UCSD-AML1 (cell line): ENCODE results near the gene PRRC2A.
A peak's percentile ranks its signal among the peaks of the same experiment; 100 is the strongest.

ENCODE experiments used
- DNase-seq: peaks from one replicate; lab custom pipeline; 2025; ENCODE audit not compliant: unreplicated experiment; lab: John Stamatoyannopoulos, UW

PRRC2A gene

GRCh38 chr6:31664790-31665500 lies 44.4 kb downstream of the PRRC2A start, which contains the start of gene GPANK1:
Gene GPANK1, minus strand, starts transcription at chr6:31664997. Its CDS starts 519 bp downstream, at chr6:31664478.
- DNase-seq, result peak; percentile 84

DNA sequence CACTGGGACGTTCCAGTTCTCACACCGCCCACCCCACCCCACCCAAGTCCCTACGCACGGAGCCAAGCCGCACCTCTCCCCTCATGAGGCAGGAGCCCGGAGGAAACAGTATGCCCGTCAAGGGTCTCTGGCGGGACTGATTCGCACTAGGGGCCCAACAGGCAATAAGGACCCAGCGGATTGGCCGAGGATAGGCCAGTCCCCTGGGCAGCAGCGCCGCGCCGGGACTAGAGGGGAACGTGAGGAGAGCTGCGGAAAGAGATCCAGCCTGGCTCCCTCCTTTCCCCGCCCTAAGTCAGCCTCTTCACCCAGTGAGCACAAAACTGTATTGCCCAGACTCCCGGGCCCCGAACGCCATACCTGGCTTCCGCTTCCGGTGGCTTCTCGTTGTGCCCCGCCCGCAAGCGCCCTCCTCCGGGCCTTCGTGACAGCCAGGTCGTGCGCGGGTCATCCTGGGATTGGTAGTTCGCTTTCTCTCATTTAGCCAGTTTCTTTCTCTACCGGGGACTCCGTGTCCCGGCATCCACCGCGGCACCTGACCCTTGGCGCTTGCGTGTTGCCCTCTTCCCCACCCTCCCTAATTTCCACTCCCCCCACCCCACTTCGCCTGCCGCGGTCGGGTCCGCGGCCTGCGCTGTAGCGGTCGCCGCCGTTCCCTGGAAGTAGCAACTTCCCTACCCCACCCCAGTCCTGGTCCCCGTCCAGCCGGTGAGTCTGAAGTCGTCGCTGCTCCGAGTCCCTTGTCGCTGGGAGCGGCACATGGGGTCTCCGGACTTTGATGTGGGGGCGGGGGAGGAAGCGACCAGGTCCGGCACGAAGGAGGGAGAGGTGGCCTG lies 45.2 kb downstream of the PRRC2A start, which contains the start of gene CSNK2B:
Gene CSNK2B, plus strand, starts transcription at position 580 of the 836 bp plus-strand sequence. CDS start 752 bp downstream, outside the sequence.
- DNase-seq, result peak; percentile 97

DNA sequence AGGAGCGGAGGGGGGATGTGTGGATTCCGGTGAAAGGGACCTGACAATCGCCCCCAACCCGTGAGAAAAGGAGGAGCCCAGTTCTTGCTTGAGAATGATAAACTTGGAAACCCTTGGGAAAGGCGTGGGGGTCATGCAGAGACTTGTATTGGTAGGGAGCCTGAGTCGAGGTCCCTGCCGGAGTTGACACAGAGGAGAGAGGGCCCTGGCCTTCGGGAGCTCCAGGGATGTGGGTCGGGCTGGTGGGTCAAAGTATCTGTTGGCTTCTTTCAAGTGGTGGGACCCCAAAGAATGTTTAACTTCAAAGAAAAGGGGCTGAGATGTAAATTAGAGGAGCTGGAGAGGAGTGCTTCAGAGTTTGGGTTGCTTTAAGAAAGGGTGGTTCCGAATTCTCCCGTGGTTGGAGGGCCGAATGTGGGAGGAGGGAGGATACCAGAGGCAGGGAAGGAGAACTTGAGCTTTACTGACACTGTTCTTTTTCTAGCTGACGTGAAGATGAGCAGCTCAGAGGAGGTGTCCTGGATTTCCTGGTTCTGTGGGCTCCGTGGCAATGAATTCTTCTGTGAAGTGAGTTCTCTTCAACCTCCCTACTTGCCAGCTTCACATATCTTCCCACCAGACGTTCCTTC lies 45.9 kb downstream of the PRRC2A start:
- DNase-seq, result no peak

DNA sequence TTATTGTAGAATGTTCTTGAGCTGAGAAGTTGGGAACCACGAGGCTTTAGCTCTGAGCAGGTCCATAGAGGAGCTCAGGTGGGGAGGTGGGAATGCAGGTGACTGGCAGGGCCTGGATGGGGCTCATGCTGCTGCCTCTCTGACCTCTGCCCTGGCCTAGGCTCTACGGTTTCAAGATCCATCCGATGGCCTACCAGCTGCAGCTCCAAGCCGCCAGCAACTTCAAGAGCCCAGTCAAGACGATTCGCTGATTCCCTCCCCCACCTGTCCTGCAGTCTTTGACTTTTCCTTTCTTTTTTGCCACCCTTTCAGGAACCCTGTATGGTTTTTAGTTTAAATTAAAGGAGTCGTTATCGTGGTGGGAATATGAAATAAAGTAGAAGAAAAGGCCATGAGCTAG lies 49.2 kb downstream of the PRRC2A start, which contains the start of gene LY6G5B:
Gene LY6G5B, plus strand, starts transcription at position 301 of the 400 bp plus-strand sequence. CDS start 975 bp downstream, outside the sequence.
- no peak for DNase-seq

DNA sequence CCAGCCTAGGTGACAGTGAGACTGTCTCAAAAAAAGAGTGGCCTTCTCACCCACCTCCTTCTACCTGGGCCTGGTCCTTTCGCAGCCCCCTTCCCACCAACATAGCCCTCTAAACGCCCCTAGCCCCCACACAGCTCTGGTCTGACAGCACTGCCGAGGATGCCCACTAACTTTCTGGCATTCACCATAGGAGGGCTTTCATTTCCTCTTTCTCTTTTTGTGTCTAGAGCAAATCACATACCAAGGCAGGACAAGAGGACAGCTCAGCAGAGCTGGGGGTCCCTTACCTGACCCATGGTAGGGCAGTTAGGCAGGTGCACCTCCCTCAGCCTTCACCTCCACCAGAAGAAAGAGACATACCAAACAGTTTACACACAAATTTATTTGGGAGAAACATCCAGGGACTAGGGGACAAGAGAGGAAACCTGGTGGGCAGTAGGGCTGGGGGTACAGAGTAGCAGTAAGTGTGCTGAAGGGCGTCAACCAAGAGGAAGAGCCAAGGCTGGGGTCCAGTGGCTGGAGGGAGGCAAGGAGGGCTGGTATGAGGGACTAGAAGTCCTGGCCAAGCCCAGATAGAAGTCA lies 55.9 kb downstream of the PRRC2A start:
- DNase-seq, result no peak

DNA sequence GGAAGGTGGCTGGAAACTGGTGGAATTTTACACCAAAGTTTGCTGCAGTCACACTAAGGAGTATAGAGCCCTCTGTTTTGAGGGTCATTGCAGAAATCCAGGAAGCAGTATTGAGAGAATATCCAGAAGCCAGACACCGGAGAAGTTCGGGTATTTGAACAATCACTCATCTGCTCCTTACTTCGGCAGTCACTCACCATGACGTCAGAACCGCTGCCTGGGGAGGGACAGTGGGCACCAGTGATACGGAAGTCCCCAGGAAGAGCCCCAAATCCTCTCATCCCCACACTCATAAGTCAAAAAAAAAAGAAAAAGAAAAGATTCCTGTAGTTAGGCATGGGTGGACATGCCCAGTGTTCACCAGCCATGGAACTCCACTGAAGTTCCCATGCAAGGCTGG lies 56.4 kb downstream of the PRRC2A start:
- DNase-seq, result no peak

GRCh38 chr6:31677955-31678354 lies 57.4 kb downstream of the PRRC2A start:
- no peak for DNase-seq

GRCh38 chr6:31680226-31681134 lies 60.0 kb downstream of the PRRC2A start, which contains the start of gene LY6G5C:
Gene LY6G5C, minus strand, starts transcription at chr6:31681067. Its CDS starts 694 bp downstream, at chr6:31680373.
- DNase-seq, result peak; percentile 65

GRCh38 chr6:31681135-31681671 lies 60.7 kb downstream of the PRRC2A start:
- peak; percentile 67 for DNase-seq

DNA sequence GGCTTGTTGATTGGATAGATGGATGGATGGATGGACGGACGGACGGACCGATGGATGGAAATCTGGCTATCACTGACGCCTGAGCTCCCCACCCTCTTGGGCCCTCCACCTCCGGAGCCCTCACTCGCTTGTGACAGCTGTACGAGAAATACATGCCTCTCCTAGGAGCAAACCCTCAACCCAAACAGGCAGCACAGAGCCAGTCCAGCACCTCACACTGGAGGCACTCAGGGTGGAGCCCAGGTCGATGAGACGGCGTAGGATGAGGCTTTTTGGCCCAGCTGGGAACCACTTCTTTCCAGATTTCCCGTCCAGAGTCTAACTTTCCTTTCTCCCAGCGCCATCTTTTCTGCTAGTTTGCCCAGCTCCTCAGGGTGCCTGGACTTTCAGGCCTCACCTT lies 63.1 kb downstream of the PRRC2A start:
- DNase-seq, result no peak

DNA sequence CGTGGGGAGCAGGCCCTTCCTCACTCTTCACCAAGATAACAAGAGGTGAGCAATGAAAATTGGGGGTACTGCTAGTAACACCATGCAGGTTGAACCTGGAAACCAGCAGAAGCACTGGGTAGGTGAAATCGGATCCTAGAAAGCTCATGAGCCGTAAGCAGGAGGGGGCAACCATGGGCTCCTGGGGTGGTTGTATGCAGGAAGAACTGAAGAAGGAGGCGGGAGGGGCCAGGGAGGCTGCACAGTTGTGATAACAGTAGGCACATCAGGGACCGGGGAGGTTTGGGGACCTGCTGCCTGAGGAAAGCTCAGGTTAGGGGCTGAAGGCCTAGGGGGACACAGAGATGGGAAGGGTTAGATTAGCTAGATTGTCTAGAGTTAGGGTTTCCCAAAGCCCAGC lies 66.0 kb downstream of the PRRC2A start:
- no peak for DNase-seq

DNA sequence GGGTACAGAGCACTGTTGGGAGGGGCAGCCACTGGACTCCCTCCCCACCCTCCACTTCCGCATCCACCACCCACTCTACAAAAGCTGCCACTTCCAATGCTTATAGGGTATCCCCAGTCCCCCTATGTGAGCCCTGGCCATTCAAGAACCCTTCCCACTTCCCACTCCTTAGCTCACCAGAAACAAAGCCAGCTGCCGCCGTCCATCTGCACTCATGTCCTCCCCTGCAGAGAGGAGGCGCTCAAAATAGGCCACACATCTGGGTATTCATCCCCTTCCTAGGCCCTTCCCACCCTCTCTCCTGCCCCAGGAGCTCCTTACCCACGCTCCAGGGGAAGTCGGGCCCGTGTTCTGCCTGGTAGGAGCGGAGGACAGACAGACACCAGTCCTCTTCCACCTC lies 66.8 kb downstream of the PRRC2A start:
- DNase-seq, result no peak
